Fibroblast of skin of left biceps (primary cell): ENCODE results near the gene TNFRSF18.

Experiments
- DNase-seq, 2 experiments: peaks; one replicate each; pipeline ENCODE4 v3.0.0-alpha.2; 2013; ENCODE audit warnings: low read depth in 2 of 2

Gene TNFRSF18

DNA sequence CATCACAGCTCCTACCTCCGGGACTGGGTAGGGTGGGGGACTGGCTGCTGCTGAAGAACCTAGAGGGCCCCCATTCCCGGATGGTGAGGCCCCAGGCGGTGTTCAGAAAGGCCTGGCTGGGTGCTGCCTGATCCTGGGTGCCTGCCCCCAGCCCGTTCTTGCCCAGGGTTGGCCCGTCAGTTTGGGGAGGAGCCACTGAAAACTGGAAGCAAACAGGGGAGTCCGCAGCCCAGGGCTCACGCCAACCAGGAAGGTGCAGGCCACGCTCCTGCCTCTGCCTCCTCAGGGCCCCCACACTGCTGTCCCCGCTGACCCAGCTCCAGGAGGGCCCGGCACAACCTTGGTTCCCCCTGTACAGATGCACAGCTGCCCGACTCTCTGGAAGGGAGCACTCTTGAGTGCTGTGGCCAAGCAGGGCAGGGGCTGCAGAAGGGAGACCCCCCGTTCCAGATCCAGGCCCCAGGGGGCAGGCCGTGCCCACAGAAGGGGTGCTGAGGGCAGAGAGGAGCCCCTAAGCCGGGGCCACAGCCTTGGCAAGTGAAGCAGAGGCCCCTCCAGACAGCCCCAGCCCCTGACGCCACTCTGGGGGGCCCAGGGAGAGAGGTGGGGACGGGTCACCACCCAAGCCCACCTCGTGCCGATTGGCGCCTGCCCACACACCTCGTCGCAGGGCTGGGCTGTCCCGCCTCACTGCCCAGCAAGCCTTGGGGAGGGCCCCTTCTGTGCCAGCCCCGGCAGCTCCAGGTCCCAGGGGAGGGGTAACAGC, 34.6 kb upstream of the TNFRSF18 start:
- DNase-seq, result no peak

DNA sequence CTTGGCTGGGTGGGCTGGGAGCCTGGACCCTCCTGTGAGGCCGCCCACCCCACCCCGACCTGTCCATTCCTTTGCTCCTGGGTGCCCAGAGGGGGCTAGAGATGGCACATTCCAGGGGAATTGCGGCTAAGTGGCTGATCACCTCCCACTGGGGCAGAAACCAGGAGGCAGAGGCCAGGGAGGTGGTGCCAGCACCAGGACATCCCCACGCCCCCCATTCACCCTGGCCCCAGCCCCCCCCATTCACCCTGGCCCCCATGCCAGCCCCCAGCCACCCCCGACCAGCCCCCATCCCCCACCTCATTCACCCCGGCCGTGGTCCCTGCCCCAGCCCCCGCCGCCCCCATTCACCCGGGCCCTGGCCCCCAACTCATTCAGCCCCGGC, 33.9 kb upstream of the TNFRSF18 start:
- no peak for DNase-seq

DNA sequence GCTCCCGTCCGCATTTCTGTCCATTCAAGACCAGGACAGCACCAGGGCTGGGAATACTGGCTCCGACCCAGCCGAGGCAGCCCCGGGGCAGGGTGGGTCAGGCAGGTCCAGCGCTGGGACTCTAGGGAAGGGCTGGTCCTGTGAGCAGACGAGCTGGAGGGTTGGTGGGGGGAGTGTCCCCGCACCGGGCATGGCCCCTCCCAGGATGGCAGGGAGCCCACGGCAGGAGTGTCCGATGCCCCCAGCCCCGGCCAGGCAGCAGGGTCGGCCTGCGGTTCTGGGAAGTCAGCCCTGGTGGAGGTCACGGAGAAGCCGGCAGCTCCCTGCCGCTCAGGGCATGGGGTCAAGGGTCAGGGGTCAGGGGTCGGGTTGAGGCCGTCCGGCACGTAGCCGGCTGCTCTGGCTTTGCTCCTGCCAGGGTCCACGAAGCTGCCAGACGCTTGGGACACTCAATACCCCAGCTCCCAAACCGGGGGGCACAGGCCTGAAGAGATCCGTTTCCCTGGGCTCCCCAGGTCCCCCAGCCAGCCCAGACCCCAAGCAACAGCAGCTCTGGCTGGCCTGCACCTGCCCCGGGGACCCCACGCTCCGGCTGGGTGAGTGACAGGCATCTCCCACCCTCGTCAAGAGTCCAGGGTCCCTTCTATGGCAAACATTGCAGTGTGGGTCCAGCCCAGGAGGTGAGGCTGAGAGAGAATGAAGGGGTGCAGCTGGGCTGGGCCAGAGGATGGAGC, 33.4 kb upstream of the TNFRSF18 start:
- DNase-seq, result no peak

DNA sequence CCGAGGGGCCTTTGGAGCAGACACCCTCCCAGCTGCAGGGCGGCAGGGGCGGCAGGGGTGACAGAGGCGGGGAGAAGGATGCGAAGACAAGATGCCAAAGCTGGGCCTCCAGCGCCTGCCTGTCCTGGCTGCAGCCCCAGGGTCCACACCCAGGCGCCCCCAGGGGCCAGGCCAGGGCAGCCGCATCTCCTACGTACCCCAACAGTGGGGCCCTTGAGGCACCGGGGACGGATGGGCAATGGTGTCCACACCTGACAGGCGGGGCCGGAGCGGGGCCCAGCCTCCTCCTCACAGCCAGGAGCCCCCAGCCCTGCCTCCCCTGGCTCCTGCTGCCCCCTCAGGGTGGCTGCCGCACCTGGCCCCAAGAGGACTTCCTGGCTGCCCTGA, 32.8 kb upstream of the TNFRSF18 start:
- DNase-seq, result no peak

DNA sequence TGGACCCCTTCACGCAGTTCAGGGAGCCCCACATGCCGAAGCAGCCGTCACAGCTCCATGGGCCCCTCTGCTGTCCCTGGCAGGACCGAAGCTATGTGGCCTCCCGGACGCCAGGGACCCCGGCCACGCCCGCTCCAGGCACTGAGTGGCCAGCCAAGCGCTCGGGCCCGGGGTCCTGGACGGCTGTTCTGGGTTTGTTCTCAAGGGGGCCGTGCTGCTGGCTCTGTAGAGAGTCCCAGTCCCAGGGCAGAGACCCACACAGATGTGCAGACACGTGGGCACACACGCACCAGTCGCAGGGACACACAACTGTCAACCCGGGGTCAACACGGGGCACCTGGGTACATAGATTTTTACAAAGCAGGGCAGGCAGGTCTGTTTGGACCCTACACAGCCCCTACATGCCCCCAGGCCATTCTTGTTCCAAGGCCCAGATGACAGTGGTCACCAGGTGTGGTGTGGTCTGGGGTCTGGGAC, 32.3 kb upstream of the TNFRSF18 start:
- DNase-seq, result no peak

DNA sequence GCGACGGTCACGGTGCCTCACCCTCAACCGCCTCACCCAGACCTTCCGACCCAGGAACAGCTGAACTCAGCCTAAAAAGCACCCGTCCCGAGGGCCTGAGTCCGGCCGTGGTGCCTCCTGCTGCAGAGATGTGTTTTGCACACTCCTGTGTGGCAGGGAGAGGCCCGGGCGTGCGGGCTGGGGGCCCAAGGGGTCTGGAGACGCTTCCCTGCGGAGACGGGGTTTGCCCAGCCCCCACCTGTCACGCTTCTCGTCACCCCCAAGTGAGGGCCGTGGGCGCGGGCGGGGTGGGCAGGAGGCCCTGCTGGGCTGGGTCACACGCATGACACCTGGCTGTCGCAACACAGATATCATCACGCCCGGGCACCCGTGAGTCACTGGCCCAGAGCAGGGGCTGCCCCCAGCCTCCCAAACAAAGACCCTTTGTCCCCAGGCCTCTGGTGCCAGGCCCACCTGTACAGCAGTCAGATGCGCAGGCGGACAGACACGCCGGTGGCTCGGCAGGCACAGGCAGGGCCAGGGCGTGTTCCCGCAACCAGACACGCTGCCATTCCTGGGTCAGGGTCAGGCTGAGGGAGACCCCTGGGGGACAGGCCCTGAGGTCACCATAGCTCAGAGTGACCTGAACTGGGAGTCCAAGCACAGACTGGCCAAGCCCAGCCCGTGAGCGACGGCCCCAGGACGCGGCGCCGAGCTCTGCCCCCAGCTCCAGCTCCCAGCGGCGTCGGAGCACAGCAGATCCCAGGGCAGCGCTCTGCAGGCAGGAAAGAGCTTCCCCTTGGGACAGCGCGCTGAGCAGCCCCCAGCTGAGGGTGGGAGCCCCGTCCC, 31.7 kb upstream of the TNFRSF18 start:
- DNase-seq, result no peak

DNA sequence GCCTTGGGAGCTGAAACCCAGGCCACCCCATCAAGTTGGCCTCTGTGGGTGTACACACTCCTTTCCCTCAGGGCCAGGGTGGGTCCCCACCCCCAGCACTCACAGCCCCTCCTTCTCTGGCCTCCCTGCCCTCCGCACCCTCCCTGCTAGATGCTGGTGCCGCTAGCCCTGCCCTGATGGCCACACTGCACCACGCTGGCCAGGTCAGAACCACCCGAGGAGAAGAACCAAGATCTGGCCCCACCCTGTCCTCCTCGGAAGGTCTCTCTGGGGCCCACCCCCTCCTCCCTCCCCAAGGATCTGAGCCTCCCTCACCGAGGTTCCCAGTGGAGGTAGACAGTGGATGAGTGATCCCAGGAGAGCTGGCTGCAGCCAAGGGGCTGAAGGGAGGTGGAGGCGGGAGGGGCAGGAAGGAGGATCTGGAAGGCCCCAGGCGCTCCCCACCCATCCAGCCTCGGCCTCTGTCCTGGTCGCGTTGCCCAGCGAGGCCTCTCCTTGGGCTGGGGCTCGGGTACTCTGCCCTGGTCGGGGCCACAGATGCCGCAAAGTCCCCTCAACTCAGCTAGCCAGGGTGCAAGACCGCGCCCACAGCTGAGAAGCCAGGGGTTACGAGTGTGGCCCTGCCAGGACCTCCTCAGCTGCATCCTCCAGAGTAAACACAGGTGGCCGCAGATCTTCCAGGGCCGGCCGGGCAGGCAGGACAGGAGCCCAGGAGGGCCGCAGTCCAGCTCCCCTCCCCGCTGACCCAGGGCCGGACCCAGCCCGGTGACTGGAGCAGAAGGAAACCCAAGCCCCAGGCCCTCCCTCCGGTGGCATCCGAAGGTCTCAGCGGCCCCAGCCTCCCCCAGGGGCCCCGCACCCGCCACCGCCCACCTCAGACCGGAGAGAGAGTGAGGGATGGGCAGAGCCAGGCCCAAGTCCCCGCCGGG, 30.8 kb upstream of the TNFRSF18 start:
- no peak for DNase-seq

DNA sequence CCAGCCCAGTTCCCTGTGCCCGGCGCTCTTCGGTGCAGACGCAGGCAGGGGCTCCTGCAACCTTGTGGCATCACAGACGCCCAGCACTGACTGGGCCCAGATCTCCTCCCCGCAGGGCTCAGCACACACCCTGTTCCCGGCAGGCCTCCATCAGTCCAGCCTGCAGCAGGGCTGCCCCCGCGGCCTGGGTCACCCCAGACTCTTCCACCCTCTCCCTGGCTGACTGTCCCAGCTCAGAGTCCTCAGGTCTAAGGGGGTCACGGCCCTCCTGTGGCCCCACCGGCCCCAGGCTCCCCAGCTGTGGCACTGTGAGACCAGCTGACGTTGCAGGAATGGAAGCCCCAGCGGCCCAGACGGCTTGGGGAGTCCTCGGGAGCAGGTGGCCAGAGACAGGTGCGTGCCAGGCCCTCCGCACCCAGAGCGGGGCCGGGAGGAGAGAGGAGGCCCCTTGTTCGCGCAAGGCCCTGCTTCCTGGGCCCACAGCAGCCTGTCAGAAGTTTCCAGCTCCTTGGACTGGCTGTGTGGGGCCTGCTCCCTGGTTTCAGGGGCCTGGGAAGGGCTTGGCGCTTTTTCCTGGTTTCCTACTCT, 29.9 kb upstream of the TNFRSF18 start:
- no peak for DNase-seq

DNA sequence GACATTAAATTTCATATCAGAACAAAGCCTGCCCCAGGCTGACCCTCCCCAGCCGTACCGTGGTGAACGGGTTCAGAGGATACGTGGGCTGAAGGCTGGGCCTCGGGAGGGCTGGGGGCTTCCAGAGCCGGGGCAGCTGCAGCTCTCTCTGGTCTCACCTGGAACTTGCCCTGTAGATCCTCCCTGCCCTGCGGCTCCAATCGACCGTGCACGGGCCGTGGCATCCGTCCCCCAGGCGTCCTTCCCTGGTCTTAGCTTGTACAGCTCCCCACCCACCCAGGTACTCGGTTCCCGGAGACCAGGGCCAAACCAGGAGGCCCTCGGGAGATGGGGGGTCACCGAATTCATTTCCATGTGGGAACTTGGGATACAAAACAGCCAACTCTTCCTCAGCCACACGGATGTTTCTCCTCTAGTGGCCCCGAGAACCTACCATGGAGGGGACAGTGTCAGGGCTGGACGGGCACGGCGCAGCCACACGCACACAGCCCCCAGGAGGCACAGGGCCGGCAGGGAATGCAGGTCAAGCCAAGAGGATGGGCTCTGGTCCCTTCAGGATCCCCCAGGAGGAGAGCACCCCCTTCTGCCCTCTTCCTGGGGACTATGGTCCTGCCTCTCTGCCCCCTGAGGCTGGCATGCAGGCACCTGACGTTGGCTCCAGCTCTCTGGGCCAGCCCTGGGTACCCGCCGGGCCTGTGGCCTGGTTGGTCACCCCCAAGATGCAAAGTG, 28.8 kb upstream of the TNFRSF18 start:
- DNase-seq, result no peak

DNA sequence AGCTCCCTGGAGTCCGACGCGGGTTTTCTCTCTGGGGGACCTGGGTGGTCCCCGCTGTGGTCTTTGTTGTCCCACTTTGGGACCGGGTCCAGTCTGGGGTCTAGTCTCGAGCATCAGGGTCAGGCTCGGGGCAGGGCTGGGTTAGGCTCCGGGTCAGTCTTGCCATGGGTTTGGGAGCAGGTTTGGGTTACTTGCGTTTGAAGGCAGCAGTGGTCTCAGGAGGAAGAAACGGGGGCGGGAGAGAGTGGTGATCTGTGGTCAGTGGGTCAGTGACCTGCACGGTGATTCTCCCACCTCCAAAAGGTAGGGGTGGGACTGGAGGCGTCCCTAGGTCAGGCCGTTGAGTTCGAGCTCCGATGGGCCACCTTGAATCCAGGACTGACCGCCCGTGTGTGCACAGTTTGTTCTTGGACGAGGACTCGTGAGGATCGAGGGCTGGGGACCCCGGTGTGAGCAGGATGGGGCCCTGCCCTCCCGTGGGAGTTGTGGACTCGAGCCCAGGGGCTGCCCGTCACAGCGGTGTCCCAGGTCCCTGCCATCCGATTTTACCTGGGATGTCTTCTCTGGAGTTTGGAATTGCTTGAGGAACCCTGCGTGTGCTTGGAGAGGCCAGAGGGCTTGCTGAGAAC, 27.9 kb upstream of the TNFRSF18 start:
- no peak for DNase-seq

DNA sequence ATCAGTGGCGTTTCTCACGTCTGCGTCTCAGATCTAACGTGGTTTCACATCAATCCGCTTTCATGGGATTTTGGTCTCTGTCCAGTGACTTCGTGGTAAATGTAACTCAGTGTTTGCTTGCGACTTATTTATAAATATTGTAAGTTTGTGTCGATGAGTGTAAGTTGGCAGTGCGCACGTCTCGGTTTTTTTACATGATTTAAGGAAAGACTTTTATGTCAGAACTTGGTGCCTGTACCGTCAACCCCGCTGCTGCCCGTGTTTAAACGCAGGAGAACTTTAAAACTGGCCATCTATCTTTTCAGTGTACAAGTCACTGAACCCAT, 27.1 kb upstream of the TNFRSF18 start:
- DNase-seq, result no peak

DNA sequence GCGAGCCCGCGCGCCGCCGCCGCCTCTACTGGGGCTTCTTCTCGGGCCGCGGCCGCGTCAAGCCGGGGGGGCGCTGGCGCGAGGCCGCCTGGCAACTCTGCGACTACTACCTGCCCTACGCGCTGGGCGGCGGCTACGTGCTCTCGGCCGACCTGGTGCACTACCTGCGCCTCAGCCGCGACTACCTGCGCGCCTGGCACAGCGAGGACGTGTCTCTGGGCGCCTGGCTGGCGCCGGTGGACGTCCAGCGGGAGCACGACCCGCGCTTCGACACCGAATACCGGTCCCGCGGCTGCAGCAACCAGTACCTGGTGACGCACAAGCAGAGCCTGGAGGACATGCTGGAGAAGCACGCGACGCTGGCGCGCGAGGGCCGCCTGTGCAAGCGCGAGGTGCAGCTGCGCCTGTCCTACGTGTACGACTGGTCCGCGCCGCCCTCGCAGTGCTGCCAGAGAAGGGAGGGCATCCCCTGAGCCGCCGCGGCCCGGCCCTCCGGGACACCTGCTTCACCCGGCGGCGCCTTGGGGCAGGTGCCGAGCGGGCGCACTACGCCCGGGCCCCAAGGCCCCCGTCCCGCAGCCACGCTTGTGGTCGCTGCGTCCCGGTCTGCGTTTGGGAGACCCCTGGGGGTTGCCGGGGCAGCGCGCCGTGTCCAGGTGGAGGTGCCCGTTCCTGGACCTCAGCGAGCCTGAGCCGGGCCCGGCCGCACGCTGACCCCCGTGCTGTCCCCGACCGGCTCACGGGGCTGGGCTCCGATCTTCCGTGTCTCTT, 26.6 kb upstream of the TNFRSF18 start:
- no peak for DNase-seq

DNA sequence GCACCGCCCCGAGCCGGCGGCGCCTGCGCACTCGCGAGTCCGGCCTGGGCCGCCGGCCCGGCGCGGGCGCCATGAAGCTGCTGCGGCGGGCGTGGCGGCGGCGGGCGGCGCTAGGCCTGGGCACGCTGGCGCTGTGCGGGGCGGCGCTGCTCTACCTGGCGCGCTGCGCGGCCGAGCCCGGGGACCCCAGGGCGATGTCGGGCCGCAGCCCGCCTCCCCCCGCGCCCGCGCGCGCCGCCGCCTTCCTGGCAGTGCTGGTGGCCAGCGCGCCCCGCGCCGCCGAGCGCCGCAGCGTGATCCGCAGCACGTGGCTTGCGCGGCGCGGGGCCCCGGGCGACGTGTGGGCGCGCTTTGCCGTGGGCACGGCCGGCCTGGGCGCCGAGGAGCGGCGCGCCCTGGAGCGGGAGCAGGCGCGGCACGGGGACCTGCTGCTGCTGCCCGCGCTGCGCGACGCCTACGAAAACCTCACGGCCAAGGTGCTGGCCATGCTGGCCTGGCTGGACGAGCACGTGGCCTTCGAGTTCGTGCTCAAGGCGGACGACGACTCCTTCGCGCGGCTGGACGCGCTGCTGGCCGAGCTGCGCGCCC, 25.9 kb upstream of the TNFRSF18 start, which contains the start of gene B3GALT6:
TSS of gene B3GALT6 (plus strand) at position 30 of the 588 bp plus-strand sequence. CDS start at position 72, 42 bp downstream.
- no peak for DNase-seq

DNA sequence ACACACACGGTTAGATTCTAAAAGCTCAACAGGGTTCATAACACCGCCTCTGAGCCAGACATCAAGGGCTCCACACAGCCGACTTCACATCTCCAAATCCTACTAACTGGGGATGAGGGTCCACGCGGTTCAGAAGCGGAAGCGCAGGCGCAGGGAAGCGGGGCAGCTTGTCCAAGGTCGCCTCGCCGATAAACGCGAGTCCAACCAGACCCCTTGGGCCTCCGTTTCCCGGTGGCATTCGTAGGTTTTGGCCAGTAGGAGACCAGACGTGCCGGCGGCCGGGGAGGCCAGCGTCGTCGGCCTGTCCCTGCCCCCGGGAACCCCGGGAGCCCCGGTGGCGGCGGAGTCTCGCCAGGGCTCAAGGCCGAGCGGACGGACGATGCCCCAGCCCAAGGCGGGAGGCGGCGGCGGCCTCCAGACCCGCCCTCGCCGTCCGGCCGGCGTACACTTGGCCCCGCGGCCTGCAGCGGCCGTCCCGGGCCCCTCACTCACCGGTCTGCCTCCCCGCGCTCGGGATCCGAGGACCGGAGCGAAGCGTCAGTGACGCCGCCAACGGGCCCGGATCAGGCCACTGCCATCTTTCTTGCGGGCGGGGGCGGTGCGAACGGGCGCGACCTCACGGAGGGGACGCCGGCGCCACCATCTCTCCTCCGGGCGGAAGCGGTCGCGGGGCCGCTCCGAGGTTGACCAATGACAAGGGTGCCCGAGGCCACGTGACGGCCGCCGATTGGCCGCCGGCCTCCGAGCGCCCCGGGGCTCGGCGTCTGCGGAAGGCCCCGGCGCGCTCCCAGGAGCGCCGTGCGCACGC, 25.2 kb upstream of the TNFRSF18 start, which contains the start of gene SDF4:
TSS of gene SDF4 (minus strand) at position 602 of the 808 bp plus-strand sequence. CDS start 3,229 bp downstream, outside the sequence.
- peak; percentile 93 for DNase-seq

DNA sequence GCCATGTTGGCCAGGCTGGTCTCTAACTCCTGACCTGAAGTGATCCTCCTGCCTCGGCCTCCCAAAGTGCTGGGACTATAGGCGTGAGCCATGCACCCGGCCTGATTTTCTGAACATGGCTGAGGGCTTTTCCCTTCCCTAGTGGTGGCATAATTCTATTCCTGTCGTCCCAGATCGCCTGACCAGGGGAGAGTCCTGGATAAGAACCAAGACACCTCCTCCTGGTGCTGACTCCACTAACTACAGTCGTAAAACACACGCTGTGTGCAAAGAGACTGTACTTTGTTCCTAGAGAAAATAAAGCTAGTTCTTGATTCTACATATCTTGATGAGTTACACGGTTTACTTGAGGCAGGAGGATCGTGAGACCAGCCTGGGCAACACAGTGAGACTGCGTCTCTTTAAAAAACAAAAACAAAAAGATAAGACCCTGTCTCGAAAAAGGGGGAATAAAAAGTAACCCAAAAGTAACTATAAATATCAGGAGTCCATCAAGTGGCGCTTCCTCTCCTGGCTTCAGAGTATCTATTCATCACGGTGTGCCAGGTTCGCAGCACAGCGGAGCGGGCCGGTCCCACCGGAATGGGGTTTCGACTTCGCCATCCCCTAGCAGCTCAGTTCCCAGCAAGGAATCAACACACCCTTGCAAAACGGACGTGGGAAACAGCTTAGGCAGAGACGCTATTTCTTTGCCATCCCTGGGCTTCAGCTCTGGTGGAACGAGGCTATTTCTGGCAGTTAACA, 24.4 kb upstream of the TNFRSF18 start:
- no peak for DNase-seq

DNA sequence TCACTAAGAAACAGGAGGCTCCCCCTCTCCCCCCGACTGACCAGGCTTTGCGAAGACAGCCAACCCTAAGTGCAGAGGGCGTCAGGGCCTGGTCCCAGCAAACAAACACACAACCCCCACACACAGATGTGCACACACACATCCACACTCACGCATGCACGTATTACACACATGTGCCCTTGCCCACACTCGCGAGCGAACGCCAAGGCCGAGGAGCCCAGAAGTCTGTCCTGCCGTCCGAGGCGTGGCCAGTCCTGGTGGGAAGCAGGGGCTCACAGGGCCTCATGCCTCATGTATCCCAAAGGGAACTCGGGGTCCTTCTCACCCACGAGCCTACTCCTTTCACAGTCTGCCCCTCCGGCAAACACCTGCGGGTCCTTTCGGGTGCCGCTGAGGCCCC, 23.4 kb upstream of the TNFRSF18 start:
- DNase-seq, result no peak
